Right lobe of liver (tissue), 4 donors: ENCODE measurements around the gene ERFE.

Experiments
- CTCF ChIP-seq, 4 donors: fragments of 200-600 bp in 3 of 4; fragments of 450-650 bp in 1 of 4; IDR thresholded peaks; one replicate each; pipeline versions ENCODE4 v1.5.1 to v1.8.0; 2016 to 2022; ENCODE audit warnings: antibody characterized with exemption in 4 of 4, mild to moderate bottlenecking in 2 of 4
- POLR2A ChIP-seq: fragments of 450-650 bp; IDR thresholded peaks from one replicate; pipeline ENCODE4 v1.6.1; 2017; ENCODE audit warnings: antibody characterized with exemption, mild to moderate bottlenecking
- donor health status: DM: no; HTN: no; CAD: no.
- donor health status: DM: no; HTN: no; CAD: no.
- donor health status: DM: no; HTN: yes; CAD: no.

- TF ChIP-seq CTCF (IDR thresholded peaks at IDR 0.05), result no peak
- TF ChIP-seq POLR2A, result no peak
Measured at GRCh38 chr2:238207006-238207405, 48.2 kb downstream of the ERFE start.
